Neural progenitor cell (in vitro differentiated cells): ENCODE results near the gene ULBP2. TPM values are rescaled to one million over a fixed set of nuclear protein-coding genes. Genes with fewer than 3 reads are reported as not detected.
A peak's percentile ranks its signal among the peaks of the same experiment; 100 is the strongest.

Experiments used
- DNase-seq: peaks from one replicate; pipeline ENCODE4 v3.0.0-alpha.2; 2016; ENCODE audit warnings: low spot score
- H2AFZ ChIP-seq: fragments of 200-600 bp; sonication (generic); replicated peaks from 2 replicates; pipeline ENCODE4 v1.6.1; 2016; ENCODE audit warnings: antibody characterized with exemption
- H3F3A ChIP-seq: fragments of 200-600 bp; sonication (generic); 2 replicates; pipeline ENCODE4 v1.6.1; 2016; ENCODE audit warnings: antibody characterized with exemption, low read depth
- H3K27ac ChIP-seq: fragments of 200-600 bp; sonication (generic); 2 replicates; pipeline ENCODE4 v1.5.1; 2016; ENCODE audit warnings: mild to moderate bottlenecking
- H3K27me3 ChIP-seq: fragments of 200-600 bp; sonication (generic); 2 replicates; pipeline ENCODE4 v1.6.1; 2016; ENCODE audit warnings: mild to moderate bottlenecking, moderate library complexity
- H3K36me3 ChIP-seq: fragments of 200-600 bp; sonication (generic); 2 replicates; pipeline ENCODE4 v1.5.1; 2016
- H3K4me1 ChIP-seq: fragments of 200-600 bp; sonication (generic); 2 replicates; pipeline ENCODE4 v1.6.1; 2016; ENCODE audit warnings: mixed run types
- H3K4me2 ChIP-seq: fragments of 200-600 bp; sonication (generic); 2 replicates; pipeline ENCODE4 v1.6.1; 2016
- H3K4me3 ChIP-seq: fragments of 200-600 bp; sonication (generic); 2 replicates; pipeline ENCODE4 v1.5.1; 2016
- H3K79me2 ChIP-seq: fragments of 200-600 bp; sonication (generic); 2 replicates; pipeline ENCODE4 v1.6.1; 2016; ENCODE audit warnings: low read depth
- H3K9ac ChIP-seq: fragments of 200-600 bp; sonication (generic); 2 replicates; pipeline ENCODE4 v1.6.1; 2016
- H3K9me3 ChIP-seq: fragments of 200-600 bp; sonication (generic); 2 replicates; pipeline ENCODE4 v1.5.1; 2016; ENCODE audit warnings: low read depth
- H4K20me1 ChIP-seq: fragments of 200-600 bp; sonication (generic); 2 replicates; pipeline ENCODE4 v1.6.1; 2016; ENCODE audit warnings: low read depth
- H3K27ac Mint-ChIP-seq: 3 replicates; pipeline ENCODE4 v1.8.0; 2021; ENCODE audit warnings: mixed read lengths
- H3K27me3 Mint-ChIP-seq: 2 replicates; pipeline ENCODE4 v1.8.0; 2022; ENCODE audit warnings: low read depth, mild to moderate bottlenecking, inconsistent platforms, moderate library complexity, mixed read lengths; ENCODE audit not compliant: insufficient read depth
- H3K36me3 Mint-ChIP-seq: 3 replicates; pipeline ENCODE4 v1.8.0; 2021; ENCODE audit warnings: mixed read lengths
- H3K4me1 Mint-ChIP-seq: 3 replicates; pipeline ENCODE4 v1.8.0; 2021; ENCODE audit warnings: mixed read lengths
- H3K4me3 Mint-ChIP-seq: 3 replicates; pipeline ENCODE4 v1.8.0; 2021; ENCODE audit warnings: mild to moderate bottlenecking, moderate library complexity, mixed read lengths
- H3K9me3 Mint-ChIP-seq: 3 replicates; pipeline ENCODE4 v1.8.0; 2020; ENCODE audit warnings: mixed read lengths
- EZH2 ChIP-seq: fragments of 200-600 bp; sonication (generic); IDR thresholded peaks from 2 replicates; pipeline ENCODE4 v1.6.1; 2017; ENCODE audit warnings: antibody characterized with exemption, mild to moderate bottlenecking, moderate library complexity
- EZH2phosphoT487 ChIP-seq: fragments of 200-600 bp; sonication (generic); IDR thresholded peaks from 2 replicates; pipeline ENCODE4 v1.6.1; 2017; ENCODE audit warnings: antibody characterized with exemption
- total RNA-seq: library from RNA; depleted of rRNA; stranded (reverse); fragments of >200 nt; gene quantifications from 2 replicates; pipeline ENCODE4 v1.2.3, GENCODE V29; 2015; ENCODE audit warnings: low replicate concordance
- TF ChIP-seq, protein P1 (sequence below): fragments of 200-600 bp; sonication (generic); IDR thresholded peaks from 2 replicates; pipeline ENCODE4 v1.5.1; 2017; ENCODE audit warnings: antibody characterized with exemption, mild to moderate bottlenecking

ULBP2 gene
- total RNA-seq, 1 donor from 2014 or later: not detected

DNA sequence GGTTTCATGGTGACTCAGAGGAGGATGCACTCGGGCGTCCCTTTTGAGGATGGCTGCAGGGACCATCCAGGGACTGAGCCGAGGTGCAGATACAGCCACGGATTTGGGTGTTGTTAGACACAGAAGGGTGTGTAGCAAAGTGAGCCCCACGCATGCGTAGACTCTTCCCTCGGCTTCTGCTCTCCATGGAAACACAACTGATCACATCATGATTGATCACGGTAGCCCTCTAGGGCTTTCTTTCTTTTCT lies 21.3 kb downstream of the ULBP2 start:
- Mint-ChIP-seq H3K27ac (no peak overlapping the region), H3K9me3 (peaks cover 6% of the 10 kb centered on the region), H3K27me3 (peaks cover 81% of the 10 kb centered on the region), H3K36me3 (no peaks in the 10 kb centered on the region), H3K4me1 (peaks cover 18% of the 10 kb centered on the region), H3K4me3 (peak overlapping the region; percentile 86)
- Histone ChIP-seq H3K4me3 (peak overlapping the region; percentile 65), H3K4me2 (peak overlapping the region; percentile 92), H3K4me1 (peaks cover 3% of the 10 kb centered on the region), H3K36me3 (no peaks in the 10 kb centered on the region), H2AFZ (peak overlapping the region; percentile 86), H3K9ac (no peak overlapping the region), H3K27ac (no peak overlapping the region), H3F3A (no peaks in the 10 kb centered on the region), H3K9me3 (no peaks in the 10 kb centered on the region), H3K79me2 (no peaks in the 10 kb centered on the region), H3K27me3 (peaks cover 100% of the 10 kb centered on the region), H4K20me1 (peaks cover 17% of the 10 kb centered on the region)
- DNase-seq: no peak
- TF ChIP-seq, protein P1, sequence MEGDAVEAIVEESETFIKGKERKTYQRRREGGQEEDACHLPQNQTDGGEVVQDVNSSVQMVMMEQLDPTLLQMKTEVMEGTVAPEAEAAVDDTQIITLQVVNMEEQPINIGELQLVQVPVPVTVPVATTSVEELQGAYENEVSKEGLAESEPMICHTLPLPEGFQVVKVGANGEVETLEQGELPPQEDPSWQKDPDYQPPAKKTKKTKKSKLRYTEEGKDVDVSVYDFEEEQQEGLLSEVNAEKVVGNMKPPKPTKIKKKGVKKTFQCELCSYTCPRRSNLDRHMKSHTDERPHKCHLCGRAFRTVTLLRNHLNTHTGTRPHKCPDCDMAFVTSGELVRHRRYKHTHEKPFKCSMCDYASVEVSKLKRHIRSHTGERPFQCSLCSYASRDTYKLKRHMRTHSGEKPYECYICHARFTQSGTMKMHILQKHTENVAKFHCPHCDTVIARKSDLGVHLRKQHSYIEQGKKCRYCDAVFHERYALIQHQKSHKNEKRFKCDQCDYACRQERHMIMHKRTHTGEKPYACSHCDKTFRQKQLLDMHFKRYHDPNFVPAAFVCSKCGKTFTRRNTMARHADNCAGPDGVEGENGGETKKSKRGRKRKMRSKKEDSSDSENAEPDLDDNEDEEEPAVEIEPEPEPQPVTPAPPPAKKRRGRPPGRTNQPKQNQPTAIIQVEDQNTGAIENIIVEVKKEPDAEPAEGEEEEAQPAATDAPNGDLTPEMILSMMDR: no peak
- TF ChIP-seq EZH2phosphoT487 (no peak), EZH2 (no peak)

DNA sequence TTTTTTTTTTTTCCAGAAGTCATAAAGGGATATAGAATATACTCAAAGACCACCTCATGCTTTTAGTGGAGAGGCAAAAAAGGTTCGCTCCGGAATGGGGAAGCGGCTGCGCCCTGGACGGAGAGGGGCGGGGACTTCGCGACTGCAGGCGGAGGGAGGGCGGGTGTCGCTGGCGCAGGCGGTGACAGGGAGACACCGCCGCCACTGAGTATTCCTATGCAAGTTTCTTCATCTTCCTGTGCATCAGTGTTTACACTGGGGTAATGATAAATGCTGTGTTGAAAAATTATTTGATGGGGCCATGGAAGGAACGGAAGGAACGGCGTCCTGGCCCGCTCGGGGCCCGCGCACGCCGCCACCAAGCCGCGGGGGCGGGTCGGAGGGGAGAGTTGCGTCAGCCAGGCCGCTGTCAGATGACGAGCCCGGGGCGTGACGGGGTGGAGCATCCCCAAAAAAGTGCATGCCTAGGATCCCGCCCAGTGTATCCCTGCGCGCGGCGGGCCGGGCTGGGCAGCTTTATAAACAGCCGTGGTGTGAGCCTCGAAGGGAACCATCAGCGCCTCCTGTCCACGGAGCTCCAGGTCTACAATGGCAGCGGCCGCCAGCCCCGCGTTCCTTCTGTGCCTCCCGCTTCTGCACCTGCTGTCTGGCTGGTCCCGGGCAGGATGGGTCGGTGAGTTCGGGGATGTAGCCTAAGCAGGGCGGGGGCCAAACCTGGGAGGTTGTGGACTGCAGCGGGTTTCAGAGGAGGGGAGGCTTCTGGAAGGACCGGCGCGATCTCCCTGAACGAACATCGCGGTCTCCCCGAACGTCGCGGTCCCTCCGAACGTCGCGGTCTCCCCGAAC lies 21.9 kb downstream of the ULBP2 start, which contains the start of gene ULBP1:
ULBP1 (plus strand) TSS at position 482 of the 846 bp plus-strand sequence; CDS start at position 589, 107 bp downstream.
- Mint-ChIP-seq H3K27ac (no peak within 1 kb of the TSS), H3K27me3 (peaks cover 86% of the 10 kb centered on the region), H3K36me3 (no peaks in the 10 kb centered on the region), H3K4me3 (peak within 1 kb of the TSS; percentile 86), H3K9me3 (peaks cover 6% of the 10 kb centered on the region), H3K4me1 (peaks cover 18% of the 10 kb centered on the region)
- Histone ChIP-seq H3K9ac (no peak within 1 kb of the TSS), H3K27me3 (peaks cover 100% of the 10 kb centered on the region), H3F3A (no peaks in the 10 kb centered on the region), H4K20me1 (peaks cover 17% of the 10 kb centered on the region), H3K36me3 (no peaks in the 10 kb centered on the region), H3K79me2 (no peaks in the 10 kb centered on the region), H3K27ac (no peak within 1 kb of the TSS), H3K9me3 (no peaks in the 10 kb centered on the region), H3K4me2 (peak within 1 kb of the TSS; percentile 92), H2AFZ (peak within 1 kb of the TSS; percentile 86), H3K4me3 (peak within 1 kb of the TSS; percentile 65), H3K4me1 (peaks cover 3% of the 10 kb centered on the region)
- DNase-seq: peak; percentile 91
- TF ChIP-seq EZH2phosphoT487 (no peak), EZH2 (no peak)
- TF ChIP-seq, protein P1: no peak

DNA sequence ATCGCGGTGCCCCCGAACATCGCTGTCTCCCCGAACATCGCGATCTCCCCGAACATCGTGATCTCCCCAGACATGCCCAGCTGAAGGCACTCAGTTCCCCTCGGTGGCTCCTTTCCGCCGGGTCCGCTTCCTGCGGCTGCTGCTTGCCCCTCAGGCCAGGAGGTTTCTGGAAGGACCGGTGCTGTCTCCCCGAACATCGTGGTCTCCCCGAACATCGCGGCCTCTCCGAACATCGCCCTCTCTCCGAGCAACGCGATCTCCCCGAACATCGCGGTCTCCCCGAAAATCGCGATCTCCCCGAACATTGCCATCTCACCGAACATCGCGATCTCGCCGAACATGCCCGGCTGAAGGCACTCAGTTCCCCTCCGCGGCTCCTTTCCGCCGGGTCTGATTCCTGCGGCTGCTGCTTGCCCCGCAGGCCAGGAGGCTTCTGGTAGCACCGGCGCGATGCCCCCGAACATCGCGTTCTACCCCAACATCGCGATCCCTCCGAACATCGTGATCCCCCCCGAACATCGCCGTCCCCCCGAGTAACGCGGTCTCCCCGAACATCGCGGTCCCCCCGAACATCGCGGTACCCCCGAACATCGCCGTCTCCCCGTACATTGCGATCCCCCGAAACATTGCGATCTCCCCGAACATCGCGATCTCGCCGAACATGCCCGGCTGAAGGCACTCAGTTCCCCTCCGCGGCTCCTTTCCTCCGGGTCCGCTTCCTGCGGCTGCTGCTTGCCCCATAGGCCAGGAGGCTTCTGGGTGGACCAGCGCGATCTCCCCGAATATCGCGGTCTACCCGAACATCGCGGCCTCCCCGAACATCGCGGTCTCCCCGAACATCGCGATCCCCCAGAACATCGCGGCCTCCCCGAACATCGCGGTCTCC lies 22.7 kb downstream of the ULBP2 start:
- Histone ChIP-seq H3K79me2 (no peaks in the 10 kb centered on the region), H3K9ac (no peak overlapping the region), H3K36me3 (no peaks in the 10 kb centered on the region), H3K27ac (no peak overlapping the region), H3K4me1 (peaks cover 3% of the 10 kb centered on the region), H3K9me3 (no peaks in the 10 kb centered on the region), H3K4me3 (peak overlapping the region; percentile 65), H3K27me3 (peaks cover 100% of the 10 kb centered on the region), H4K20me1 (peaks cover 17% of the 10 kb centered on the region), H2AFZ (peak overlapping the region; percentile 86), H3F3A (no peaks in the 10 kb centered on the region), H3K4me2 (peak overlapping the region; percentile 92)
- TF ChIP-seq, protein P1: no peak
- TF ChIP-seq EZH2 (peak; percentile 98), EZH2phosphoT487 (peak; percentile 96)
- peaks cover 85% of the 10 kb centered on the region for H3K27me3 Mint-ChIP-seq
- no peak overlapping the region for H3K27ac Mint-ChIP-seq
- peak; percentile 46 for DNase-seq
- H3K36me3 Mint-ChIP-seq: no peaks in the 10 kb centered on the region
- H3K4me3 Mint-ChIP-seq: peak overlapping the region; percentile 86
- H3K4me1 Mint-ChIP-seq: peaks cover 18% of the 10 kb centered on the region
- peaks cover 6% of the 10 kb centered on the region for H3K9me3 Mint-ChIP-seq
